ENCODE results near the gene PDZD2.
"Not testable (repeated sequence)": the region's sequence is repeated elsewhere in the genome, so short reads cannot be mapped to it uniquely, and the experiment has no call there.

PDZD2 gene

DNA sequence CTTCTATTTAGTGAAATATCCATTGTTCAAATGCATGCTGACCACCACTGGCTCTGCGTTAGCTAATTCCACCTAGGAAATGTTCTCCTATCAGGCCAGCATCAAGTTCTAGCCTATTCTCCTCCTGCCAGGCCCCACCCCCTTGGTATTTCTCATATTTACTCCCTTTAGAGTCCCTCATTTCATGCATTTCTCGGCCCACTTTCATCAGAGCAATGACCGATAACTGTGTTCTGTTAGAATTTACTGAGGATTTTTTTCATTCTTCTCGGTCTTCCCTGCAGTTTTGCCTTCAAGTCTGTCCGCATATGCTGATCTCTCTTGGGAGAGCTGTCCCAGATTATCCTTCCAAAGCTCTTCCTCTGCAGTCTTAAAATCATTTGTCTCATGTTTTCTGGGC lies 391.8 kb downstream of the PDZD2 start:
- DNase-seq (ENCODE audit: extremely low spot score): no peak
- TF ChIP-seq, protein P1, sequence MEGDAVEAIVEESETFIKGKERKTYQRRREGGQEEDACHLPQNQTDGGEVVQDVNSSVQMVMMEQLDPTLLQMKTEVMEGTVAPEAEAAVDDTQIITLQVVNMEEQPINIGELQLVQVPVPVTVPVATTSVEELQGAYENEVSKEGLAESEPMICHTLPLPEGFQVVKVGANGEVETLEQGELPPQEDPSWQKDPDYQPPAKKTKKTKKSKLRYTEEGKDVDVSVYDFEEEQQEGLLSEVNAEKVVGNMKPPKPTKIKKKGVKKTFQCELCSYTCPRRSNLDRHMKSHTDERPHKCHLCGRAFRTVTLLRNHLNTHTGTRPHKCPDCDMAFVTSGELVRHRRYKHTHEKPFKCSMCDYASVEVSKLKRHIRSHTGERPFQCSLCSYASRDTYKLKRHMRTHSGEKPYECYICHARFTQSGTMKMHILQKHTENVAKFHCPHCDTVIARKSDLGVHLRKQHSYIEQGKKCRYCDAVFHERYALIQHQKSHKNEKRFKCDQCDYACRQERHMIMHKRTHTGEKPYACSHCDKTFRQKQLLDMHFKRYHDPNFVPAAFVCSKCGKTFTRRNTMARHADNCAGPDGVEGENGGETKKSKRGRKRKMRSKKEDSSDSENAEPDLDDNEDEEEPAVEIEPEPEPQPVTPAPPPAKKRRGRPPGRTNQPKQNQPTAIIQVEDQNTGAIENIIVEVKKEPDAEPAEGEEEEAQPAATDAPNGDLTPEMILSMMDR (IDR thresholded peaks at IDR 0.05; ENCODE audit: control extremely low read depth, extremely low read depth, low read depth, missing control alignments): no peak
- ChIA-PET POLR2A (no interaction called here), CTCF (interaction anchor here (1.5 kb wide), 1 partner anchor 14 kb away, joined by 6 read pairs; no protein-coding TSS in a partner anchor)

DNA sequence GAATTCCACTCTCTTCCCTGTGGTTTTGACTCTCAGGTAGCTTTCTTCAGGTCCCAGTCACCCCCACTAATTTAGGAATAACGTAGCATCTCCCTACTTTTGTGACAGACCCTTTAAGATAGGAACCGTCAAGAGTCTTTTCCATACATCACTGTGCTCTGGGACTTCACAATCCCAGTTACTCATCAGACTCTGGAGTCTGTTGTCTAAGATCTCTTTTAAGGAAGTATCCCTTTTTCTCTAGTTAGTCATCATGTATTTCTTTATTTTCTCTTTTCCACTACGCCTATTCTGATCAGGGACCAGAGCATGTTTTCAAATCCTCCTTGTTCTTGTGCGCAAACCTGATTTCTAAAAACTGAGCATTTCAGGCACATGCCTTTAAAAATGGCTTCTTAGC lies 392.2 kb downstream of the PDZD2 start:
- CTCF ChIA-PET: interaction anchor here (1.5 kb wide), 1 partner anchor 14 kb away, joined by 6 read pairs; no protein-coding TSS in a partner anchor
- TF ChIP-seq, protein P1 (IDR thresholded peaks at IDR 0.05; ENCODE audit: control extremely low read depth, extremely low read depth, low read depth, missing control alignments): no peak
- POLR2A ChIA-PET: no interaction called here
- no peak for DNase-seq (ENCODE audit: extremely low spot score)

DNA sequence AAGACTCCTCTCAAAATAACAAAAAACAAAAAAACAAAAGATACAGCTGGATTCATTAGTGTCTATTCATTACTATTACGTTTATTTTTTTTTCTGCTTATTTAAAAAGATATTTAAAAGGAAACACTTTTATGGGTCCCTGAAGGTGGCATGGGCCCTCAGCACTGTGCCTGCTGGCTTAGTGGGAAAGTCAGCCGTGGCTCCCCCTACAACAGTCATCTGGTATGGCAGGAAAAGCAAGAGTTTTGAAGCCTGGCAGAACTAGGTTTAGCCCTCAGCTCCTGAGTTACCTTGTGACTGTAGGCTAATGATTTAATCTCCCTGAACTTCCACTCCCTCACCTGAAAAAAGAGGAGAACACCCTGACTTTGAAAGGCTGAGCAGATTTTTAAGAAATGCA lies 399.6 kb downstream of the PDZD2 start:
- no peak for DNase-seq (ENCODE audit: extremely low spot score)
- CTCF ChIA-PET: no interaction called here
- POLR2A ChIA-PET: no interaction called here
- TF ChIP-seq, protein P1 (IDR thresholded peaks at IDR 0.05; ENCODE audit: control extremely low read depth, extremely low read depth, low read depth, missing control alignments): no peak

DNA sequence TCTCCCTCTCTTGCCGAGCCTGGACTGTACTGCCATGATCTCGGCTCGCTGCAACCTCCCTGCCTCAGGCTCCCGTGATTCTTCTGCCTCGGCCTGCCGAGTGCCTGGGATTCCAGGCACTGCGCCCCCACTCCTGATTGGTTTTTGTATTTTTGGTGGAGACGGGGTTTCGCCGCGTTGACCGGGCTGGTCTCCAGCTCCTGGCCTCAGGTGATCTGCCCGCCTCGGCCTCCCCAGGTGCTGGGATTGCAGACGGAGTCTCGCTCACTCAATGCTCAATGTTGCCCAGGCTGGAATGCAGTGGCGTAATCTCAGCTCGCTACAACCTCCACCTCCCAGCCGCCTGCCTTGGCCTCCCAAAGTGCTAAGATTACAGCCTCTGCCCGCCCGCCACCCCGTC lies 400.2 kb downstream of the PDZD2 start:
- POLR2A ChIA-PET; DNase-seq (ENCODE audit: extremely low spot score); CTCF ChIA-PET: not testable (repeated sequence)

DNA sequence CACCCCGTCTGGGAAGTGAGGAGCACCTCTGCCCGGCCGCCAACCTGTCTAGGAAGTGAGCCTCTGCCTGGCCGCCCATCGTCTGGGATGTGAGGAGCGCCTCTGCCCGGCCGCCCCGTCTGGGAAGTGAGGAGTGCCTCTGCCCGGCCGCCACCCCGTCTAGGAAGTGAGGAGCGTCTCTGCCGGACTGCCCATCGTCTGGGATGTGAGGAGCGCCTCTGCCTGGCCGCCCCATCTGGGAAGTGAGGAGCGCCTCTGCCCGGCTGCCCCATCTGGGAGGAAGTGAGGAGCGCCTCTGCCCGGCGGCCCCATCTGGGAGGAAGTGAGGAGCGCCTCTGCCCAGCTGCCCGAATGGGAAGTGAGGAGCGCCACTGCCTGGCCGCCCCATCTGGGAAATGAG lies 400.7 kb downstream of the PDZD2 start:
- POLR2A ChIA-PET; DNase-seq (ENCODE audit: extremely low spot score); CTCF ChIA-PET: not testable (repeated sequence)

DNA sequence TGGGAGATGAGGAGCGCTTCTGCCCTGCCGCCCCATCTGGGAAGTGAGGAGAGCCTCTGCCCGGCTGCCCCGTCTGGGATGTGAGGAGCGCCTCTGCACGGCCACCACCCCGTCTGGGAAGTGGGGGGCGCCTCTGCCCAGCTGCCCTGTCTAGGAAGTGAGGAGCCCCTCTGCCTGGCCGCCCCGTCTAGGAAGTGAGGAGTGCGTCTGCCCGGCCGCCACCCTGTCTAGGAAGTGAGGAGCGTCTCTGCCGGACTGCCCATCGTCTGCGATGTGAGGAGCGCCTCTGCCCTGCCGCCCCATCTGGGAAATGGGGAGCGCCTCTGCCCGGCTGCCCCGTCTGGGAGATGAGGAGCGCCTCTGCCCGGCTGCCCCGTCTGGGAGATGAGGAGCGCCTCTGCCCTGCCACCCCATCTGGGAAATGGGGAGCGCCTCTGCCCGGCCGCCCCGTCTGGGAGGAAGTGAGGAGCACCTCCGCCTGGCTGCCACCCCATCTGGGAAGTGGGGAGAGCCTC lies 401.3 kb downstream of the PDZD2 start:
- DNase-seq (ENCODE audit: extremely low spot score); CTCF ChIA-PET: not testable (repeated sequence)

DNA sequence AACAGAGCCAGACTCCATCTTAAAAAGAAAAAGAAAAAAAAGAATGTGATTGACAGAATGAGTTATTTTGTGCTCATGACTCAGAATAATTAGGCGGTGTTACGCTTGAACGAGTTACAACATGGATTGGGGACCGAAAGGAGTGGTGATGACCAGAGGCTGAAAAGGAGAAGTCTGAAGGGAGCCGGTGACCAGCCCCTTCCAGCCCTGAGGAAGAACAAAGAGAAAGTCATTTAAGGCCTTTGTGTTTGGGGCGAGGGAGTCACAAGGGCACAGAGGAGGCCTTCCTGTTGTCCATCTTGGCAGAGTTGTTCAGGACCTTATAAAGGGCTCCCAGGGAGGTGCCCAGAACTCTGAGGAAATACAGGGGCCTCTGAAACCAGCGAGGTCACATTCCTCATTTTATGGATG lies 403.6 kb downstream of the PDZD2 start:
- ChIA-PET CTCF (no interaction called here), POLR2A (no interaction called here)
- TF ChIP-seq, protein P1 (IDR thresholded peaks at IDR 0.05; ENCODE audit: control extremely low read depth, extremely low read depth, low read depth, missing control alignments): no peak
- no peak for DNase-seq (ENCODE audit: extremely low spot score)

More for the DNA sequence above, 401.3 kb downstream of the PDZD2 start:
- POLR2A ChIA-PET: not testable (repeated sequence)

DNA sequence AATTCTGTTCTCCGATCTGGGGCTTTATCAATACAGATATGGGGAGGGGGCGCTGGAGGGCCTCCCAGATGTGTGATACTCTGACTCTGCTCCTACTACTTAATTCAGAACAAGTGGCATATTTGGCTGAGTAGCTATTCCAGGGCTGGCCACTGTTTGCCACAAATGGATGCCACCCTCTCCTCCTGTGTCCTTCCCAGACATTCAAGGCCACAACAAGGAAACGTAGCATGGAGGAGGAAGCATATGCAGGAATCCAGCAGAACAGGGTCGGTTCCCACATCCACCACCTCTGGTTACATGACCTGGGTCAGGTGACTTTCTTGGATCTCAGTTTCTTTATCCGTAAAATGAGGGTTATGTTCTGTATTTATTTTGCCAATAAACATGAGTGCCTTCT lies 404.2 kb downstream of the PDZD2 start:
- CTCF ChIA-PET: no interaction called here
- no peak for DNase-seq (ENCODE audit: extremely low spot score)

More for the DNA sequence above, 404.2 kb downstream of the PDZD2 start:
- TF ChIP-seq, protein P1 (IDR thresholded peaks at IDR 0.05; ENCODE audit: control extremely low read depth, extremely low read depth, low read depth, missing control alignments): no peak
- POLR2A ChIA-PET: no interaction called here

Measured in GM10248 (cell line).